ENCODE results near the gene TBC1D16. TPM values are rescaled to one million over a fixed set of nuclear protein-coding genes. Genes with fewer than 3 reads are reported as not detected.
"Not testable (repeated sequence)": the region's sequence is repeated elsewhere in the genome, so short reads cannot be mapped to it uniquely, and the experiment has no call there.

Gene TBC1D16
- total RNA-seq, 2 experiments from 2014 or later, result 5.4 TPM

GRCh38 chr17:79905832-79906231 lies 129.8 kb downstream of the TBC1D16 start:
- intact Hi-C loops (cut with micrococcal nuclease), result no loop called here
- Mint-ChIP-seq H3K27me3 (peaks cover 6% of the 10 kb centered on the region), H3K36me3 (no peaks in the 10 kb centered on the region), H3K4me3 (no peak overlapping the region), H3K4me1 (ENCODE audit: low read depth) (no peaks in the 10 kb centered on the region), H3K27ac (no peak overlapping the region), H3K9me3 (no peaks in the 10 kb centered on the region)
- ChIA-PET POLR2A (no interaction called here), CTCF (no interaction called here)
- DNase-seq, result no peak

GRCh38 chr17:79904865-79905264 lies 130.8 kb downstream of the TBC1D16 start:
- ChIA-PET CTCF (no interaction called here), POLR2A (no interaction called here)
- H3K4me3 Mint-ChIP-seq, result no peak overlapping the region
- H3K4me1 Mint-ChIP-seq (ENCODE audit: low read depth), result no peaks in the 10 kb centered on the region
- DNase-seq, result no peak
- H3K9me3 Mint-ChIP-seq, result no peaks in the 10 kb centered on the region
- H3K27ac Mint-ChIP-seq, result no peak overlapping the region
- H3K36me3 Mint-ChIP-seq, result no peaks in the 10 kb centered on the region
- peaks cover 8% of the 10 kb centered on the region for H3K27me3 Mint-ChIP-seq
- intact Hi-C loops (cut with micrococcal nuclease), result no loop called here

- intact Hi-C loops (cut with micrococcal nuclease), result no loop called here
- ChIA-PET POLR2A (no interaction called here), CTCF (no interaction called here)
- no peak for DNase-seq
- no peaks in the 10 kb centered on the region for H3K4me1 Mint-ChIP-seq (ENCODE audit: low read depth)
- H3K27me3 Mint-ChIP-seq, result peaks cover 12% of the 10 kb centered on the region
- no peak overlapping the region for H3K4me3 Mint-ChIP-seq
- peaks cover 3% of the 10 kb centered on the region for H3K9me3 Mint-ChIP-seq
- H3K36me3 Mint-ChIP-seq, result no peaks in the 10 kb centered on the region
- H3K27ac Mint-ChIP-seq, result no peak overlapping the region
Observed at GRCh38 chr17:79902146-79902791, 133.4 kb downstream of the TBC1D16 start.

- Mint-ChIP-seq H3K9me3 (peaks cover 3% of the 10 kb centered on the region), H3K27ac (no peak overlapping the region), H3K27me3 (peaks cover 15% of the 10 kb centered on the region), H3K4me3 (no peak overlapping the region), H3K36me3 (no peaks in the 10 kb centered on the region), H3K4me1 (ENCODE audit: low read depth) (no peaks in the 10 kb centered on the region)
- no peak for DNase-seq
- ChIA-PET CTCF (no interaction called here), POLR2A (no interaction called here)
- intact Hi-C loops (cut with micrococcal nuclease), result no loop called here
Observed at GRCh38 chr17:79901131-79901530, 134.5 kb downstream of the TBC1D16 start.

GRCh38 chr17:79899584-79899983 lies 136.1 kb downstream of the TBC1D16 start:
- Mint-ChIP-seq H3K9me3 (peaks cover 3% of the 10 kb centered on the region), H3K4me1 (ENCODE audit: low read depth) (no peaks in the 10 kb centered on the region), H3K27ac (no peak overlapping the region), H3K27me3 (peaks cover 17% of the 10 kb centered on the region), H3K36me3 (no peaks in the 10 kb centered on the region), H3K4me3 (no peak overlapping the region)
- no peak for DNase-seq
- ChIA-PET CTCF (no interaction called here), POLR2A (no interaction called here)
- intact Hi-C loops (cut with micrococcal nuclease), result no loop called here

GRCh38 chr17:79897243-79898063 lies 138.2 kb downstream of the TBC1D16 start:
- intact Hi-C loops (cut with micrococcal nuclease), result no loop called here
- ChIA-PET POLR2A (no interaction called here), CTCF (no interaction called here)
- Mint-ChIP-seq H3K4me3 (no peak overlapping the region), H3K36me3 (no peaks in the 10 kb centered on the region), H3K27me3 (peaks cover 19% of the 10 kb centered on the region), H3K4me1 (ENCODE audit: low read depth) (no peaks in the 10 kb centered on the region), H3K27ac (no peak overlapping the region), H3K9me3 (peaks cover 3% of the 10 kb centered on the region)
- DNase-seq, result no peak

- DNase-seq; H3K9me3 Mint-ChIP-seq; H3K4me1 Mint-ChIP-seq (ENCODE audit: low read depth); H3K36me3 Mint-ChIP-seq; H3K27ac Mint-ChIP-seq; H3K4me3 Mint-ChIP-seq; intact Hi-C loops (cut with micrococcal nuclease): not testable (repeated sequence)
- ChIA-PET CTCF (interaction anchor here (1.0 kb wide), 1 partner anchor 9 kb away, joined by 3 read pairs; no protein-coding TSS in a partner anchor), POLR2A (interaction anchor here (0.6 kb wide), 1 partner anchor 427 kb away, joined by 3 read pairs; no protein-coding TSS in a partner anchor)
- H3K27me3 Mint-ChIP-seq, result peaks cover 28% of the 10 kb centered on the region
Observed at GRCh38 chr17:79893457-79893856, 142.2 kb downstream of the TBC1D16 start.

- intact Hi-C loops (cut with micrococcal nuclease), result no loop called here
- peaks cover 32% of the 10 kb centered on the region for H3K27me3 Mint-ChIP-seq
Observed at GRCh38 chr17:79892457-79893241, 143.0 kb downstream of the TBC1D16 start.

GRCh38 chr17:79891113-79891730 lies 144.4 kb downstream of the TBC1D16 start:
- CTCF ChIA-PET, result no interaction called here

More at GRCh38 chr17:79892457-79893241, 143.0 kb downstream of the TBC1D16 start:
- ChIA-PET CTCF (interaction anchor here (1.0 kb wide), 1 partner anchor 8 kb away, joined by 3 read pairs; no protein-coding TSS in a partner anchor), POLR2A (interaction anchor here (0.6 kb wide), 1 partner anchor 427 kb away, joined by 3 read pairs; no protein-coding TSS in a partner anchor)
- H3K9me3 Mint-ChIP-seq, result no peaks in the 10 kb centered on the region
- no peak overlapping the region for H3K4me3 Mint-ChIP-seq
- H3K27ac Mint-ChIP-seq, result no peak overlapping the region
- no peaks in the 10 kb centered on the region for H3K36me3 Mint-ChIP-seq
- H3K4me1 Mint-ChIP-seq (ENCODE audit: low read depth), result no peaks in the 10 kb centered on the region
- DNase-seq, result no peak

GRCh38 chr17:79890706-79891105 lies 145.0 kb downstream of the TBC1D16 start:
- Mint-ChIP-seq H3K36me3 (no peaks in the 10 kb centered on the region), H3K4me1 (ENCODE audit: low read depth) (no peaks in the 10 kb centered on the region), H3K27me3 (peaks cover 36% of the 10 kb centered on the region), H3K27ac (no peak overlapping the region), H3K4me3 (no peak overlapping the region), H3K9me3 (no peaks in the 10 kb centered on the region)
- intact Hi-C loops (cut with micrococcal nuclease), result no loop called here
- DNase-seq, result no peak
- POLR2A ChIA-PET, result no interaction called here
- CTCF ChIA-PET, result interaction anchor here (0.8 kb wide), 1 partner anchor 51 kb away, joined by 3 read pairs; the partner anchor contains the start of gene CBX4

More at GRCh38 chr17:79891113-79891730, 144.4 kb downstream of the TBC1D16 start:
- H3K9me3 Mint-ChIP-seq, result no peaks in the 10 kb centered on the region
- H3K4me3 Mint-ChIP-seq, result no peak overlapping the region
- intact Hi-C loops (cut with micrococcal nuclease), result no loop called here
- no peaks in the 10 kb centered on the region for H3K4me1 Mint-ChIP-seq (ENCODE audit: low read depth)
- no peaks in the 10 kb centered on the region for H3K36me3 Mint-ChIP-seq
- no peak for DNase-seq
- POLR2A ChIA-PET, result no interaction called here
- H3K27me3 Mint-ChIP-seq, result peaks cover 35% of the 10 kb centered on the region
- no peak overlapping the region for H3K27ac Mint-ChIP-seq

- Mint-ChIP-seq H3K9me3 (no peaks in the 10 kb centered on the region), H3K36me3 (no peaks in the 10 kb centered on the region), H3K27ac (no peak overlapping the region), H3K27me3 (peaks cover 39% of the 10 kb centered on the region), H3K4me1 (ENCODE audit: low read depth) (no peaks in the 10 kb centered on the region), H3K4me3 (no peak overlapping the region)
- ChIA-PET POLR2A (no interaction called here), CTCF (no interaction called here)
- intact Hi-C loops (cut with micrococcal nuclease), result no loop called here
- DNase-seq, result no peak
Observed at GRCh38 chr17:79888811-79889634, 146.6 kb downstream of the TBC1D16 start.
